Measurements from ENCODE around the gene TCF4. TPM values are rescaled to one million over a fixed set of nuclear protein-coding genes. Genes with fewer than 3 reads are reported as not detected.

The TCF4 gene
- total RNA-seq, 1 experiment from 2014 or later = 2.3 TPM

DNA sequence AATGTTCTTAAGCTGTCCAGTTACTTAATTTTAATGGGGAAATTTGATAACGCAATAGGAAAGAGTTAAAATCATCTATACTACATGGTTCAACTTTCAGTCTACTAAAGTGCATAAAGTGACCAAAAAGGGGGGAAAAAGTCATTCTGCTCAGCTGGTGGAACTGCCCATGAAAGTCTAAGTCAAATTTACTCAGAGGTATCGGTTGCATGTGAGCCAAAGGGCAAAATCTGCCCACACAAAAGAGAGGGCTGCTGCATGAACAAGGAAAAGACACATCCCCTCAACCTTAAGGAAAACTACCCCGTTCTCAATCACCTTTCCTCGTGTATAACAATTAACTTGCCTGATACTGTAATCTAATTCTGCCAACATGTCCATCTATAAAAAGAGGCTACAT lies 126.1 kb downstream of the TCF4 start:
- in situ Hi-C loops (cut with HindIII; ENCODE audit: low pct_unique_long_range_greater_than_20kb, low sequenced_read_pairs) = no loop called here
- H3K4me1 ChIP-seq (ENCODE audit: control insufficient read depth, insufficient read depth, low read length) = no peaks in the 10 kb centered on the region
- H3K9me3 ChIP-seq (ENCODE audit: control insufficient read depth, insufficient read depth, low read depth, low read length) = no peaks in the 10 kb centered on the region
- H3K36me3 ChIP-seq (ENCODE audit: control insufficient read depth, insufficient read depth, low read length) = no peaks in the 10 kb centered on the region
- no peak for TF ChIP-seq POLR2AphosphoS5 (IDR thresholded peaks at IDR 0.05; ENCODE audit: low read depth, low read length)
- TF ChIP-seq SIN3A (IDR thresholded peaks at IDR 0.05; ENCODE audit: borderline replicate concordance, insufficient read depth, low read depth, low read length) = no peak
- TF ChIP-seq, protein P1, sequence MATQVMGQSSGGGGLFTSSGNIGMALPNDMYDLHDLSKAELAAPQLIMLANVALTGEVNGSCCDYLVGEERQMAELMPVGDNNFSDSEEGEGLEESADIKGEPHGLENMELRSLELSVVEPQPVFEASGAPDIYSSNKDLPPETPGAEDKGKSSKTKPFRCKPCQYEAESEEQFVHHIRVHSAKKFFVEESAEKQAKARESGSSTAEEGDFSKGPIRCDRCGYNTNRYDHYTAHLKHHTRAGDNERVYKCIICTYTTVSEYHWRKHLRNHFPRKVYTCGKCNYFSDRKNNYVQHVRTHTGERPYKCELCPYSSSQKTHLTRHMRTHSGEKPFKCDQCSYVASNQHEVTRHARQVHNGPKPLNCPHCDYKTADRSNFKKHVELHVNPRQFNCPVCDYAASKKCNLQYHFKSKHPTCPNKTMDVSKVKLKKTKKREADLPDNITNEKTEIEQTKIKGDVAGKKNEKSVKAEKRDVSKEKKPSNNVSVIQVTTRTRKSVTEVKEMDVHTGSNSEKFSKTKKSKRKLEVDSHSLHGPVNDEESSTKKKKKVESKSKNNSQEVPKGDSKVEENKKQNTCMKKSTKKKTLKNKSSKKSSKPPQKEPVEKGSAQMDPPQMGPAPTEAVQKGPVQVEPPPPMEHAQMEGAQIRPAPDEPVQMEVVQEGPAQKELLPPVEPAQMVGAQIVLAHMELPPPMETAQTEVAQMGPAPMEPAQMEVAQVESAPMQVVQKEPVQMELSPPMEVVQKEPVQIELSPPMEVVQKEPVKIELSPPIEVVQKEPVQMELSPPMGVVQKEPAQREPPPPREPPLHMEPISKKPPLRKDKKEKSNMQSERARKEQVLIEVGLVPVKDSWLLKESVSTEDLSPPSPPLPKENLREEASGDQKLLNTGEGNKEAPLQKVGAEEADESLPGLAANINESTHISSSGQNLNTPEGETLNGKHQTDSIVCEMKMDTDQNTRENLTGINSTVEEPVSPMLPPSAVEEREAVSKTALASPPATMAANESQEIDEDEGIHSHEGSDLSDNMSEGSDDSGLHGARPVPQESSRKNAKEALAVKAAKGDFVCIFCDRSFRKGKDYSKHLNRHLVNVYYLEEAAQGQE (IDR thresholded peaks at IDR 0.05; ENCODE audit: insufficient read depth in 1 of 2, low read depth in 2 of 2, low read length in 1 of 2) = no peak
- TF ChIP-seq, protein P2, sequence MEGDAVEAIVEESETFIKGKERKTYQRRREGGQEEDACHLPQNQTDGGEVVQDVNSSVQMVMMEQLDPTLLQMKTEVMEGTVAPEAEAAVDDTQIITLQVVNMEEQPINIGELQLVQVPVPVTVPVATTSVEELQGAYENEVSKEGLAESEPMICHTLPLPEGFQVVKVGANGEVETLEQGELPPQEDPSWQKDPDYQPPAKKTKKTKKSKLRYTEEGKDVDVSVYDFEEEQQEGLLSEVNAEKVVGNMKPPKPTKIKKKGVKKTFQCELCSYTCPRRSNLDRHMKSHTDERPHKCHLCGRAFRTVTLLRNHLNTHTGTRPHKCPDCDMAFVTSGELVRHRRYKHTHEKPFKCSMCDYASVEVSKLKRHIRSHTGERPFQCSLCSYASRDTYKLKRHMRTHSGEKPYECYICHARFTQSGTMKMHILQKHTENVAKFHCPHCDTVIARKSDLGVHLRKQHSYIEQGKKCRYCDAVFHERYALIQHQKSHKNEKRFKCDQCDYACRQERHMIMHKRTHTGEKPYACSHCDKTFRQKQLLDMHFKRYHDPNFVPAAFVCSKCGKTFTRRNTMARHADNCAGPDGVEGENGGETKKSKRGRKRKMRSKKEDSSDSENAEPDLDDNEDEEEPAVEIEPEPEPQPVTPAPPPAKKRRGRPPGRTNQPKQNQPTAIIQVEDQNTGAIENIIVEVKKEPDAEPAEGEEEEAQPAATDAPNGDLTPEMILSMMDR (IDR thresholded peaks at IDR 0.05) = no peak
- no peak for TF ChIP-seq TCF7L2 (IDR thresholded peaks at IDR 0.05; ENCODE audit: low read depth, low read length)
- H3K4me3 ChIP-seq (ENCODE audit: low read depth in 2 of 2, low read length in 2 of 2) = no peak overlapping the region
- BruUV-seq (replicated peaks) = no TSS peak
- H3K27me3 ChIP-seq (ENCODE audit: control insufficient read depth, insufficient read depth, low read length) = no peaks in the 10 kb centered on the region
- no peak overlapping the region for H3K27ac ChIP-seq (ENCODE audit: low read length)
- intact Hi-C loops (cut with micrococcal nuclease; ENCODE audit: unreplicated experiment) = no loop called here
- ChIA-PET CTCF (no interaction called here), POLR2A (no interaction called here)
- ATAC-seq (no peak), DNase-seq (ENCODE audit: low read depth, low spot score) (no peak)

DNA sequence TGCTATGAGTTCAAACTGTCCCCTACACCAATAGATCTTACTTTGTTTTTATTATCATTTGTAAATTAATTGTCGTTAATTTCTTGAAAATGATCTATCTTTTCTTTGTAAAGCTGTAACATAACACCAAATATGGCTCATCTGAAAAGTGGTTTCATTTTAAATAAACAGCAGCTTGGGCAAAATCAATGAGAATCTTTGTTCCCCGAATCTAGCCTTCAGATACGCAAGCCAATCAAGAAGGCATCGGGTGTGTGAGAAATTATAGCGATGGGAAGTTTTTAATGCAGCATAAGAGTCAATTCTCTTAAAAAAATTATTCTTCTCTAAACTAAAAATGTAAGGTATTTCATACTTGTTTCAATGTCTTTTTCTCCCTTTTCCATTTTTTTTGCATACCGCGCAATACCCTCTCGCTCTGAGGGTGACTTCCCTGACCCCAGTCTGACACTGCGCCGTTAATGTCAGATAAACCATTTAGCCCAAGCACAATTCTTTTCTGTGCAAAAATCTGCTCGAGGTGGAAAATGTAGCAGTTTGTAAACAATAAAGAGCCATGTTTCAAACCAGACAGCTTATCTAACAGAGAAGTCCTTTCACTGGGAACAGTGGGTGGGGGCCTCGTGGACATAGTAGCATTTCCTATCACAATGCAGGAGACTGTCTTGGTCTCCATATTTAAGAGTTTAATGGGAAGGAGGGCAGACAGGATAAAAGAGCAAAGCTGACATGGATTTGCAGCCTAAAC lies 129.4 kb downstream of the TCF4 start:
- in situ Hi-C loops (cut with HindIII; ENCODE audit: low pct_unique_long_range_greater_than_20kb, low sequenced_read_pairs) = no loop called here
- ChIA-PET CTCF (no interaction called here), POLR2A (no interaction called here)
- no TSS peak for BruUV-seq (replicated peaks)
- DNase-seq (ENCODE audit: low read depth, low spot score) (no peak), ATAC-seq (no peak)
- Histone ChIP-seq H3K4me1 (ENCODE audit: control insufficient read depth, insufficient read depth, low read length) (no peaks in the 10 kb centered on the region), H3K9me3 (ENCODE audit: control insufficient read depth, insufficient read depth, low read depth, low read length) (no peaks in the 10 kb centered on the region), H3K27me3 (ENCODE audit: control insufficient read depth, insufficient read depth, low read length) (no peaks in the 10 kb centered on the region), H3K36me3 (ENCODE audit: control insufficient read depth, insufficient read depth, low read length) (no peaks in the 10 kb centered on the region), H3K4me3 (ENCODE audit: low read depth in 2 of 2, low read length in 2 of 2) (no peak overlapping the region), H3K27ac (ENCODE audit: low read length) (no peak overlapping the region)
- intact Hi-C loops (cut with micrococcal nuclease; ENCODE audit: unreplicated experiment) = no loop called here
- TF ChIP-seq, protein P2 (IDR thresholded peaks at IDR 0.05) = no peak
- TF ChIP-seq, protein P1 (IDR thresholded peaks at IDR 0.05; ENCODE audit: insufficient read depth in 1 of 2, low read depth in 2 of 2, low read length in 1 of 2) = no peak
- TF ChIP-seq SIN3A (IDR thresholded peaks at IDR 0.05; ENCODE audit: borderline replicate concordance, insufficient read depth, low read depth, low read length) (no peak), TCF7L2 (IDR thresholded peaks at IDR 0.05; ENCODE audit: low read depth, low read length) (no peak), POLR2AphosphoS5 (IDR thresholded peaks at IDR 0.05; ENCODE audit: low read depth, low read length) (no peak)

All from Panc1 (cell line).